ENCODE measurements around the gene ADH1B.
"Not testable (repeated sequence)": the region's sequence is repeated elsewhere in the genome, so short reads cannot be mapped to it uniquely, and the experiment has no call there.

The ADH1B gene

GRCh38 chr4:99329876-99330275 lies 8.7 kb upstream of the ADH1B start:
- intact Hi-C loops (cut with DNase I) = no loop called here
- DNase-seq = no peak

GRCh38 chr4:99324979-99325378 lies 3.8 kb upstream of the ADH1B start:
- DNase-seq = peak in 2 of 42 donors; percentile 4 to 9
- intact Hi-C loops (cut with DNase I) = no loop called here

- intact Hi-C loops (cut with DNase I) = no loop called here
- no peak for DNase-seq
Measured at GRCh38 chr4:99324361-99324760, 3.2 kb upstream of the ADH1B start.

- DNase-seq = no peak
- intact Hi-C loops (cut with DNase I) = no loop called here
Measured at GRCh38 chr4:99323756-99324155, 2.6 kb upstream of the ADH1B start.

GRCh38 chr4:99317811-99318210 lies 3.4 kb downstream of the ADH1B start:
- intact Hi-C loops (cut with DNase I); DNase-seq: not testable (repeated sequence)

GRCh38 chr4:99317354-99317753 lies 3.8 kb downstream of the ADH1B start:
- no peak for DNase-seq
- intact Hi-C loops (cut with DNase I) = no loop called here

GRCh38 chr4:99315839-99316238 lies 5.4 kb downstream of the ADH1B start:
- intact Hi-C loops (cut with DNase I) = no loop called here
- DNase-seq = no peak

- no peak for DNase-seq
- intact Hi-C loops (cut with DNase I) = no loop called here
Measured at GRCh38 chr4:99314211-99314610, 7.0 kb downstream of the ADH1B start.

- intact Hi-C loops (cut with DNase I) = no loop called here
- no peak for DNase-seq
Measured at GRCh38 chr4:99310389-99310788, 10.8 kb downstream of the ADH1B start.

GRCh38 chr4:99305638-99306400 lies 15.4 kb downstream of the ADH1B start:
- DNase-seq = no peak
- intact Hi-C loops (cut with DNase I) = no loop called here

- intact Hi-C loops (cut with DNase I) = no loop called here
Measured at GRCh38 chr4:99301376-99302164, 19.6 kb downstream of the ADH1B start.

GRCh38 chr4:99300934-99301333 lies 20.3 kb downstream of the ADH1B start:
- intact Hi-C loops (cut with DNase I) = no loop called here
- peak in 5 of 42 donors; percentile 8 to 47 (median 10) for DNase-seq

More at GRCh38 chr4:99301376-99302164, 19.6 kb downstream of the ADH1B start:
- DNase-seq = no peak

GRCh38 chr4:99293357-99293756 lies 27.8 kb downstream of the ADH1B start:
- intact Hi-C loops (cut with DNase I) = no loop called here
- no peak for DNase-seq

GRCh38 chr4:99290848-99291786 lies 30.1 kb downstream of the ADH1B start, which contains the start of gene ADH1A:
ADH1A (minus strand) TSS chr4:99290985; CDS start chr4:99290914, 71 bp downstream.
- intact Hi-C loops (cut with DNase I) = no loop called here

GRCh38 chr4:99285387-99285786 lies 35.8 kb downstream of the ADH1B start:
- no peak for DNase-seq
- intact Hi-C loops (cut with DNase I) = no loop called here

More at GRCh38 chr4:99290848-99291786, 30.1 kb downstream of the ADH1B start, which contains the start of gene ADH1A:
- DNase-seq = no peak

- DNase-seq = no peak
- intact Hi-C loops (cut with DNase I) = no loop called here
Measured at GRCh38 chr4:99282731-99283130, 38.5 kb downstream of the ADH1B start.

GRCh38 chr4:99281261-99281660 lies 39.9 kb downstream of the ADH1B start:
- DNase-seq = no peak
- intact Hi-C loops (cut with DNase I) = no loop called here

GRCh38 chr4:99276417-99276816 lies 44.8 kb downstream of the ADH1B start:
- no peak for DNase-seq
- intact Hi-C loops (cut with DNase I) = no loop called here

GRCh38 chr4:99275885-99276284 lies 45.3 kb downstream of the ADH1B start:
- intact Hi-C loops (cut with DNase I) = no loop called here
- DNase-seq = no peak
